Stimulated activated CD4-positive, alpha-beta T cell treated with anti-CD3 and anti-CD28 coated beads, Interleukin-2, amount 100 ng/mL, for 48 hours (primary cell): ENCODE data around the gene BHLHE23.
A peak's percentile ranks its signal among the peaks of the same experiment; 100 is the strongest.

ENCODE experiments used
- DNase-seq, 2 donors: peaks; one replicate each; pipeline ENCODE4 v3.0.0-alpha.2; 2020

BHLHE23 gene

DNA sequence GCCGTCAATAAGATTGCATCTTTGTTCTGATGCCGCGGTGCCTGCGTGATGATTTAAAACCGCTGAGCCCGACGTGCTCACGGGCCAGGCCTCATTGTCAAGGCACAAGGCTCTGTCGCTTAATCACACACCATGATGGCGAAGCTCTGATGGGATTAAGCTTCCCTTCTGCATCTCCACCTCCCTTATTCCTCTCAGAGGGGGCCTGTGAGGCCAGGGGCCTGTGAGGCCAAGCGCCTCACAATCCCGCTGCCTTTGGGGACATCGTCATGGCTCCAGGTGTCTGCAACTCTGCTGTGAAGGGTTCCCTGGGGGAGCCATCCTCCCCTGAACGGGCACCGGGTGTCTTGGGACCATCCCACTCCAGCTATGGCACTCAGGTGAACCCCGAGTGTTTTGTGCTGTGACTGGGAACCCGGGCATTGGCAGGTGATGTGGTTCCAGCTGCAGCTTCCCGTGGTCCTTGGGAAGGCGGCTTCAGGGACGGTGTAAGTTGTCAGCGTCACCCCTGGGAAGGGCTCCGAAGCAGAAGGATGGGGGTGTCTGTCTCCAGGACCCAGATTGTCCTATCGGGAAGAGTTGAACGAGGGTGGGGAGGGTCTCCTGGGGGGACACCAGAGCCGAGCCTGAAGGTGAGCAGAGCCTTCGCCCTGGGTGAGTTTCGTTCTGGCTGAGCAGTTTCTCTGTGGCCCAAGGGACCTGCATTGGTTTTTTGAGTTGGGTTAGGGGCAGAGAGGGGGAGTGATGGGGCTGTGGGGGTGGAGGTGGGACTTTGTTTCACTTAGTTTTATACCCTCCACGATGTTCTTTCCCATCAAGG lies 18.0 kb upstream of the BHLHE23 start:
- DNase-seq: no peak

DNA sequence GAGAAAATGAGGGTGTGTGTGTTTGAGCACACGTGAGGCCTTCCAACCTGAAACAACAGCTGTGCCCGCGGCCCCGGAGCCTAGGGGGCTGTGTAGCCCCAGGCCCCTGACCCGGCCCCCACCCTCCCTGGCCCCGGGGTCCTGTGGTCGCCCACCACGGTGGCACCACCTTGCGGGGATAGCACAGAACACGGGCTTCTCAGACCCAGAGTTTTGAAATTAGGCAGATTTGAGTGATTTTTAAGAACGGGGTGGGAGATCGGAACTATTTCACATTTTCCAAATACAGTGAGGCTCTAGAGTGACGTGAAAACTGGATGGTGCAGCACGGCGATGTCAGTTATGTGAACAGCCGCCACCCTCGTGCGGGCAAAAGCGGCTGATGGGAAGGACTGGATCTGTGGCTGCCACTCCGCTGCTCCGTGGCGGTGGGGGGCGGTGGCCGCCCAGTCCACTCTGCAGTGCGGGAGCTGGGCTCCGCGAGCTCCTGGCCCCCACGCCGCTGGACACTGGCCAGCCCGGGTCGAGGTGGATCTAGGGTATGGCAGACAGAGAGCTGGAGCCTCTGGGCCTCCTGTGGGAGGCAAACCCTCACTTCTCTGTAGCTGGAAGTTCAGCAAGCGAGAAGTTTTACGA lies 17.3 kb upstream of the BHLHE23 start:
- no peak for DNase-seq

DNA sequence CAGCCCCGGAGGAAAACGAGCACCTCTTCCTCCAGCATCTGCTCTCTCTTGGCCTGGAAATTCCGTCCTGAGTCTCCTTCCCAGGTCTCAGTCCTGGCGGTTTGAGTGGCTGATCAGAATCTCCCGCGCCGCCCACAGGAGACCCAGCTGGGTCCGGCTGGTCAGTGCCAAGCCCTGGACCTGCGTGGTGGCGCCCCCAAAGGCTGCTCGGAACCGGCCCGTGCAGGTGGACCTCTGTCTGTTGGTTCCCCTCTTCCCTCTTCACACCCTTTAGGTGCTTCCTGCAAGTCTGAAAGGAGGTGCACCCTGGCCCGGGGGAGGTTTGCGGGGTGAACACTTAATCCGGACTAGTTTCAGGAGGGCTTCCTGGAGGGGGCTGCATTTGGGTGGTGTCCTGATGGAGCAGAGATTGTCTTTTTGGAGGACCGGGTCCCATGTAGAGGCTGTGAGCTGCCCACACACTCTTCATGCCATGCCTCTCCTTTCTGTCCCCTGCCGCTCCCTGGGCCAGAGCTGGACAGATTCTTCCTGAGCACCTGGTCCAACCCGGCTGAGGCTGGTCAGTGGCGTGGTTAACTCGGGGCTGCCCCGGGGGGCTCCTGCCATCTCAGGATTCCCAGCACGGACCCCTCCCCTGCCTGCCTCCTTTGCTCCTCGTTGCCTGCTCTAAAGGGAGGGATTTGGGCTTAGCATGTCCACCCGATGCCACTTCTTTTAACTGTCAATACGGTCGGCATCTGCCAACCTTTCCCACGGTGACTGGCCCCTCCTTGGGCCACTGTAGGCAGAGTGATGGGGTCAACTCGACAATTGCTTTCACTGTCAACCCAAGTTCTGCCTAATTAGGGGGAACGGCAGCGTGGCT lies 16.5 kb upstream of the BHLHE23 start:
- no peak for DNase-seq

DNA sequence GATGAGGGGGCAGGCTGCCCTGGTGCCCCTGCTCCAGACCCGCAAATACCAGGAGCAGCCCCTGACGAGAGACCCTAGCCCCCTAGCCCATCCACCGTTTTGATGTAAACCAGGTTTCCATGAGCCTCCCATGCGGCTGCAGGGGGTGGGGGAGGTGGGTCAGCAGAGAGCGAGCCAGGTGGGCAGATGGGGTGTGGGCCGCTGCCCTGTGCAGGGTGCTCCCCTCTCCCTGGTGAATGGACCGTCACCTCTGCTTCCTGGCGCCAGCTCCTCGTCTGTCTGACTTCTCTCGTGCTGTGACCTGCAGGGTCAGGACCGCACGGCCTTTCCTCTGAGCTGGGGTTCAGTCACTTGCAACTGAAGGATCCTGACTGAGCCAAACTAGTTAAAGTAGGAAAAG lies 15.7 kb upstream of the BHLHE23 start:
- no peak for DNase-seq

DNA sequence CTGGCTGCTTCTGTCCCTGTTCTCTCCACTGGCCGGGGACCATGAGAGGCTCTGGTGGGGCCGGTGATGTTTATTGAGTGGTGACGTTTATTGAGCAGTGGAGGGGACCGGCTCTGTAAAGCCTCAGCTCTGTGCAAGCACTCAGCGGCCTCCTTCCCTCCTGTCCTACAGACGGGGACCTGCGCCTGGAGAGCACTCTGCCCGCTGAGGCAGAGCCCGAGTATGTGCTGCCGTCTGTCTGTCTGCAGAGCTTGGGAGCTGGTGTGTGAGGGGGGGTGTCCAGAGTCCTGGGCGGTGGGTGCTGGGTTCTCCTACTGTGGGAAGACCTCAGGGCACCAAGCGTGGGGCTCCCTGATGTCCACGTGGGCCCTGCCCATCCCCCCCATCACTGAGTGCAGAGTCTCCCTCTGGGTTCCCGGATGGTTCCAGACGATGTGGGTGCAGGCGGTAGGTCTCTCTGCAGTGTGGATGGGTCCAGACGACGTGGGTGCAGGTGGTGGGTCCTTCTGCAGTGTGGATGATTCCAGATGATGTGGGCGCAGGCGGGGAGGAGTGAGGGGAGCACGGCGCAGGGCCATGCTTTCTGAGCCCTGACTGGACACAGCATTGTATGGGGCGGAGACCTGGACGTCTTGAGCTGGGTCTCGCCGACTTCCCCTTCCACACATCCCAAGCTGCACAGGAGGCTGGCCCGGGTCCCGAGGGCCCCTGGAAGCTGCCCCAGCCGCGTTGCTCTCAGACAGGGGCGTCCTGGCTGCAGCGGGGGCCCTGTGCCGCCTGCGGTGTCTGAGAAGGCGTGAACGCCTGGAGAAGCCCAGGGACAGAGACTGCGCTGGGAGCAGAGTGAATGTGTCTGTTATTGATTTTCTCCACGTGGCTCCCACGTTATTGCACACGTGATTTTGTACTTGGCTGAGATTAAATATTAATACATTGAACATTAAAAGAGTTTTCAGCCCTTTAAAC lies 14.9 kb upstream of the BHLHE23 start:
- DNase-seq: no peak

DNA sequence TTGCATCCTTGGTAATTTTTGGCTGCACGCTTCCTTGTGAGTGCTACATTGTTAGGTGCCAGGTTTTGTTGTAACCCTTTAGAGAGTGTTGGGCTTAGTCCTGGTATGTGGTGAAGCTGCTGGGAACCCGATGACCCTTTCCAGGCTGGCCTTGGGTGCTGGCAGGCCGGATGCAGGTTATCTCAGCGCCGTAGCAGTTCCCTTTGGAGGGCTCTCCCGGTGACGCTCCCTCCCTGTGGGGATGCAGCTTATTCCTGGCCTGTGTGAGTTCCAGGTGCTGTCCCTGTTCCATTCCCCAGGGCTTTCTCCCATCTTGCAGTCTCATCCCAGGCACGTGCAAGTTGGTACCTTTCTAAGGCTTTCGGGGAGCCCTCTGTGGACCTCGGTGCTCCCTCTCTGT lies 13.9 kb upstream of the BHLHE23 start:
- DNase-seq: no peak

DNA sequence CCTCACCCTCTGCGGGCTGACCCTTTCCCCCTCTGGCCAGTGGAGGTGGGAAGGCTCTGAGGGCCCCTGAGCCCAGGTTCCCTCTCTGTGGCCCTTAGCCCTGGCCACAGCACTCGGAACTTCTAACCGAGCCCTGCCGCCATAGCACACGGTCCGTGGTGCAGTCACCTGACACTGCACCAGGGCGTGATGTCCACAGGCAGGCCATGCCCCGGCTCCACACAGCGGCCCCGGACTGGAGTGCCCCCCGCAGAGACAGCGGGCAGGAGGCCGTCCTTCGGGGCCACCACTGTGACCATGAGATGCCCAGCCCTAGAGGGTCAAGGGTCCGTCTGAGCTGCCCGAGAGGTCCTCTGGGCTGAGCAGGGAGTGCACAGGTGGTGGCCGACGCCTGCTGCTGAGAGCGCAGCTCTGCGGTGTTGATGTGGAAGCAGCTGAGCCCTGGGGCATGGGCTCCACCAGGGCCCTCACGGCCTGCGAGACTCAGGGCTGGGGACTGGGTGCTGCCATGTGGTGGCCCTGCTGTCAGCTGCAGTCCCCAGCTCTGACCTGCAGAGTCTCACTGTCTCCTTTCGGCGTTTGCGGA lies 11.2 kb upstream of the BHLHE23 start:
- no peak for DNase-seq

DNA sequence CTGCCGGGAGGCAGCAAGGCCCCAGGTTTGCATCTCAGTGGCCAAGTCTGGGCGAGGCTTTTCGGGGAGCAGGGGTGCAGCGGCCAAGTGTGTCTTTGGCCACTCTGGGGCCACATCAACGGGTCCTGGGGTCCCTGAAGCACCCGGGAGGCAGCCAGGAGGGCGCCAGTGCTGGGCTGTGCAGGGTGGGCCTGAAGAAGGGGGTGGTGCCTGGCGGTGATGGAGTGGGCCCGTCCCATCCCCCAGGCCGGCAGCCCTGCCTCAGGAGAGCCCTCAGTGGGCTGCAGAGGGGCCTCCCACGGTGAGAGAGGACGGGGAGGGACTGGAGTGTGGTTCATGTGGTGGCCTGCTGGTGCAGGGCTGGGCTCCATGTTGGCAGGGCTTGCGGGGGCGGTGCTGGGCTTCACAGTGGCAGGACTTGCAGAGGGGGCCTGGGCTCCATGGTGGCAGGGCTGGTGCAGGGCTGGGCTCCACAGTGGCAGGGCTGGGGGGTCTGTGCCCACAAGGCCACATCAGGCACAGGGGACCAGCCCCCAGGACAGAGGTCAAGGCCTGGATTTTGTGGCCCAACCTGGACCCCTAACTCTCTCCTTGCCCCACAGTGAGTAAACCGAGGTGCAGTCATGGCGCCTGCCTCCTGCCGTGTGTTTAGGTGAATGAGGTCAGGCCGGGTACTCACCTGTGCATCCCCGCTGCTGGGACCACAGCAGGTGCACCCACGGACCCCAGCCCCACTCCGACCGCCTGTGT lies 10.5 kb upstream of the BHLHE23 start:
- DNase-seq: no peak

DNA sequence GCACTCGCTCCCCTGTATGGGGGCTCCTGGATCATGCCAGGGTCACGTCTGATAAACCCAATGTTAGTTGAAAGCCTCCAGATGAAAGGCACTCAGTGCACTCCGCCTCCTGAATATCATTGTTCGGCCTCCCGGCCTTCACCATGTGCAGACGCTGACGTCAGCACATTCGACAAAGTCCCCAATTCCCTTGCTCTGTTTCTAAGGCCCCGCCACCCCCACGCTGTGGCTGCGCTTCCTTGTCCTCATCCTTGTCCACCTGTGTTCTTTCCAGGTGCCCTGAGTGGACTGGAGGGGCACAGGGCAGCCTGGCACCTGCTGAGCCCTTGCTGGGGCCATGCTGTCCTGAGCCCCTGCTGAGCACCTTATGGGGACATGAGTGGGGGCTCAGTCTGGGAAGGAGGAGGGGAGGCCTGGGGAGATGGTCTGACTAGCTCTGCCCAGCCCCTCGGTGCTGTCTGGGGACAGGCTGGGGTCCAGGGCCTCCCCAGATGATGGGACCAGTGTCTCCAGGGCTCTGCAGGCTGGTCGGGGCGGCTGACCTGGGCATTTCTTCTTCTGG lies 9.8 kb upstream of the BHLHE23 start:
- DNase-seq: no peak

DNA sequence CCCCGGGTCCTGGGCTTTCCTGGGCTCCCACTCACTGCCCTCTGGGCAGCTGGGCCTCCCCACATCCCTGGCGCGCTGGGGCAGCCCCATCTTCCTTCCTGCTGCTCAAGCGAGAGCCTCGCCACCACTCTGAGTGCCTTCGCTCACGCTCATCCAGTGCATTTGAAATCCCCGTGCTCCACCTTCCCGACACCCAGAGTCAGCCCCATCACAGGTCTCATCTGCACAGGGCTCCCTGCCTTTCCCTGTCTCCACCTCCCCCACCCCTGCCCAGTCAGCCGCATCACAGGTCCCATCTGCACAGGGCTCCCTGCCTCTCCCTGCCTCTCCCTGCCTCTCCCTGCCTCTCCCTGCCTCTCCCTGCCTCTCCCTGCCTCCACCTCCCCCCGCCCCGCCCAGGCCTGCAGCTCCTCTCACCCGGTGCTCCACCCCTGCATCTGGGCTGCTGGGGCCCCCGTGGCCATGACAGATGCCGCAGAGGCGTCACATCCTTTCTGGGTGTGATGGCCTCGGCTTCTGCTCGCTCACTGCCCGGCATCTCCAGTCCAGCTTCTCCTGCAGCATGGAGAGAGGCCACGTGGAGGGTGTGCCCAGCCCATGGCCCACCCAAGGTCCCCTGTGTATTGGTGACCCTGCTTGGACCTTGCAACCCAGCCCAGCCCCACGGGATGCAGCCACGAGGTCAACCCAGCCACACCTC lies 9.0 kb upstream of the BHLHE23 start:
- no peak for DNase-seq

DNA sequence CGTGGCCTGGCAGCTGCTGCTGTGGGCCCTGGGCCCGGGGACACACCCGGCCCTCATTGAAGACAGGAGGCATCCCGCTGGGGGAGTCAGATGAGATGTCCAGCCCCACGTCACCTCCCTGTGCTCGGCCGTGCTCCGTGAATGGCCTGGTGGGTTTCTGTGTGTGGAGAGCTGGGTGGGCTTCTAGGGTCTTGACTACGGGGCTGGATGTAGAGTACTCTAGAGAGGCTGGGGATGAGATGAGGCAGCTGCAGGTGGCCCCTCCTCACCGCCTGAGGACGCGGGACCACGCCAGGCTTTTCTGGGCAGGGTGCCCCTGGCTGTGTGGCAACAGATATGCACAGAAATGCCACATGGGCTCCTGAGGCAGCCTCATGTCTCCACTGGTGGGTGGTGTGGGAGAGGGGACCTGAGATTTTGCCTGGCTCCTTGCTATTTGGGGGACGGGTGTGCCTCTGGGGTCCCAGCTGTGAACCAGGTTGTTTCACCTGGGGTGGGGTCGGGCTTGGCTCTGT lies 8.4 kb upstream of the BHLHE23 start:
- no peak for DNase-seq

DNA sequence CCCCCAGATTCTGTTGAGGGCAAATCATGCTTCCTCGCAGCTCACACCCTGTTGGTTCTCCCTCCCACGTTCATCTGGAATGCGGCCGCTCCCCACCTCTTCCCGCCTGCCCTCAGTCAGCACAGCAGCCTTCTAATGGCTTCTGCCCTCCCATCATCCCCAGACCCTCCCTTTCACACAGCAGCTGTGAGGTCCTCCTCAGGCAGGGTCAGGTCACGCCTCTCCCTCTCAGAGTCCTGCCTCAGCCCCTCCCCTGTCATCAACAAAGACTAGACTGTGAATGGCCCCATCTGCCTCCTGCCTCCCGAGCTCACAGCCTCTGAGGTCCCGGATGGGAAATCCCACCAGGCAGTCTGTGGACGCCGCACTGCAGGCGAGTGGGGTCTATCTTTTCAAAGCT lies 7.9 kb upstream of the BHLHE23 start:
- no peak for DNase-seq

DNA sequence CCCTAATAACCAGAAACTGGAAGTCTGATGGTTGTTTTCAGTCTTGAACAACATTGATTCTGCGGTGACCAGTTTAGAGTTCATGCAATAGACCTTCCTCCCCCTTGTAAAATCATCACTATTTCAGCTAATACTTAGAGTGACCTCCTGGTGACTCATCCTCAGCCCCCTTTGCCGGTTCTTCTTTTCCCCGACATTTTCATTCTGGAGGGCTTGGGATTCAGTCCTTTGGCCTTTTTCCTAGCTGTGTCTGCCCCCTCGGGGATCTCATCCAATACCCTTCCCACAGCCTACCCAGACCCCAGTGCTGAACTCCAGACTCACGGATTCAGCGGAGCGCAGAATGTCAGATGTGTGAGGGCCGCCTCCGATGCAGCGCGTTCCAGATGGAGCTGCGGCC lies 7.5 kb upstream of the BHLHE23 start:
- DNase-seq: no peak

DNA sequence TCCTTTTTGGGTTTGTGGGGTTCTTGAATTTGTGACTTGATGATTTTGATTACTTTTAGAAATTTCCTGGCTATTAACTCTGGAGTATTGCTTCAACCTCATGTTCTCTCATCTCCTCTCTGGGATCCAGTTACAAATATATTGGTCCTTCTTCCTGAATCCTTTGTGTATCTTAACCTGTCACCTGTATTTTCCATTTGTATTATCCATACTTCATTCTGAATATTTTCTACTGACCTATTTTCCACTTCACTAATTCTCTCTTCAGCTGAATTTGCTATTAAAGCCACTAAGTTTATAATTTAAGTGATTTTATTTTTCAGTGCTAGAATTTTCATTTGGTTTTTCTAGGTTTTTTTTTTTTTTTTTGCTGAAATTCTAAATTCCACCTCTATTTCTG lies 6.4 kb upstream of the BHLHE23 start:
- DNase-seq: no peak

DNA sequence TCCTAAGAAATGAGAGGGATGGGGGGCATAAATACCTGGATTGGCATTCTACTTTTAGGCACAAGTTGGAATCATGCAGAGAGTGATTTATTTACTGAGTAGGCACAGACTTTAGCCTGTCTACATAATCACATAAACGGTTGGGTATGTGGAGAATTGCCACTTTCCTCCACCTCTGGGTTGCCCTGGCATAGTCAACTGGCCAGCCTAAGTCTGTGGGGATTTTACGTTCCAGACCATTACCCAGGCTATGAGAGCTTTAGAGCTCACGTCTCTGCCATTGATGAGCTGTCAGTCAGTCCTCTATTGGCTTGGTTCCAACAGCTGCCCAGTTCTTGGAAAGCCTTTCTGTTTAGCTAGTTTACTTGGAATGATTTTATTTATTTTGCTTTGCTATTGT lies 5.0 kb upstream of the BHLHE23 start:
- no peak for DNase-seq

DNA sequence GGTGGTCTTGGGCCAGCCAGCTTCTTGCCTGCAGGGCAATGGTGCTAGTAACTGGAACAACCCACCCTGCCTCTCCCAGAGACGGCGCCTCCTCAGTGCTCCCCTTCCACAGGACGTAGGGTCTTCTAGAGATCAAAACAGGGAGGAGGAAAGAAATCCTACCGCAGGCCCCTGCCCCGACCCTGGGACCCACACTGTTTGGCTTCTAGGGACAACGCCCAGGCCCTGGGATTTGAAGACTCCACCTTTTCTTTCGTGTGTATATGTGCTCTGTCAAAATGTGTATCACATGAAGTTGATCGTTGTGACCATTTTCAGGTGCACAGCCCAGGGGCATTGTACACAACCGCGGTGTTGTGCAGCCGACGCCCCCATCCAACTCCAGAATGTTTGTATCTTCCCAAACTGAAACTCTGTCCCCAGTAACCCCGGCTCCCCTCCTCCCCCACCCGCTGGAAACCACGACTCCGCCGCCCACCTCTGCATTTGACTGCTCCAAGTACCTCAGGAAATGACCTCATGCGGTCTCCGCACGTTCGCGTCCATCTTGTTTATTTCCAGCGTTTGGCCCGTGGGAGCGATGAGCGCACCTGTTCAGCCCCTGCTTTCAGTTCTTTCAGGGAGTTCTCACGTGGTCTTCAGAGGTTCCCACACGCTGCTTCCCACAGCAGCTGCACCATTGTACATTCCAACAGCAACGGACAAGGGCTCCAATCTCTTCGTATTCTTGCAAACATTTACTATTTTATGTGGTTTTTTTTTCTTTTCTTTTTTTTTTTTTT lies 3.4 kb upstream of the BHLHE23 start:
- DNase-seq: peak; percentile 57 to 59

DNA sequence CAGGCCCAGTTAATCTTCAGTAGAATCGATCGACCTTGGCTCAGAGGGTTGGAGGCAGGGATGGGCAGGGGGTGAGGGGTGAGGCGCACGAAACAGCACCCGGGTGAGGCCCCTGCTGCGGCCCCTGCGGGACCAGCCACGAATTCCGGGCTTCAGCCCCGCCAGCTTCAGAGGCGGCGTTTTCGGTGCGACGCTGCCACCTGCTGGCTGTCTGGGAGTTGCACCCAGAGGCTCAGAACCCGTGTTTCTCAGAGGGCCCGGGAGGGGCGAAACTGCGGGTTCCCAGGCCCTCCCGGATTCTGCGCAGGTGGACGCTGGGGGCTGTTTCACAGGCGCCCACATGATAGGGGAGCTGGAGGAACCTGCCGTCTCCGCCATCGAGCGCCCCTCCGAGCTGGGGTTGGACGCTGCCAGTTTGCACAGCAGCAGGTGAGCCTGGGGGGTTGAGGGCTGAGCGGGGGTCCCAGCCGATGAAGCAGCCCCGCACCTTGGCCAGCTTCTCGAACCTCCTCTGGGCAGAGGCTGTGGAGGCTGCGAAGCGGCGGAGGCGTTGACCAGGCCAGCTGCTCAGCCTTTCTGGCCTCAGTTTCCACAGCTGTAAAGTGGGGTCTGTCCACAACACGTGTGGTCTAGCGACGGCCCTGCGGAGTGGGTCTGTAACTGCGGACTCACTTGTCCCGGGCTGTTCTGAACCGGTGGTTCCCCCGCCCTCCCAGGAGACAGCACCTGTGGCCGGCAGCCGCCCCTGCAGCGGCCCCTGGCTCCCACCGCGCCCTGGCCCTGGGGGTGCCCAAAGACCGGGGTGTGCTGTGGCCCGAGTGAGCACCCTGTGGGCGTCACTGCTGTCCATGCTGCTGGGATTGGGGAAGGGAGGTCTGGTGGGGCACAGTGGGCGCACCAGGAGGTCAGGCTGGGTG lies 2.5 kb upstream of the BHLHE23 start:
- peak; percentile 86 to 87 for DNase-seq

DNA sequence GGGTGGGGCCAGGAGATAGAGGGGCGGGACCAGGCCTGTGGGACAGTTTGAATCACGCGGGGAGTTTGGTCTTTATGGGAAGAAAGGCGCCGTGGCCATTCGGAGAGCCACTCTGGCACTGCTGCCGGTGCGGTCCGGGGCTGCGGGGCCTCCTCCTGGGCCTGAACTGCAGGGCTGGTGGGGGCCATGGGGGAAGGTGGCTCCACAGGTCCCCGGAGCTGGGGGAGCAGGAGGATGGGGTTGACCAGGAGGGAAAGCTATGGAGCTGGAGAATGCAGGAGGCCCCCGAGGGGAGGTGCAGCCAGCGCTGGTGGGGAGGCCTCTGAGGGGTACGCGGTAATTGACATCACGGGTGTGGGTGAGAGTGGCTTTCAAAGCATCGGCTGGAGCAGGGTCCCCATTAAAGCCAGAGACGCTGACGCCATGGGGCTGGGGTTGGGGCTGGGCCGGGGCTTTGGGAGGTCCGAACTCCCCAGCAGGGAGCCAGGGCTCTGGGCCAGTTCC lies 1.8 kb upstream of the BHLHE23 start:
- DNase-seq: no peak
